ENCODE results near the gene COL1A1. TPM values are rescaled to one million over a fixed set of nuclear protein-coding genes. Genes with fewer than 3 reads are reported as not detected.
A peak's percentile ranks its signal among the peaks of the same experiment; 100 is the strongest.

Gene COL1A1
- total and polyA plus RNA-seq, 2 of the 13 experiments (the other 11 are each of a cell fraction or from before 2014, with no cell fraction given), result 0.05 TPM; not detected in 1

- TF ChIP-seq ZNF580 (CRISPR knock-in tag; IDR thresholded peaks at IDR 0.05; ENCODE audit: borderline replicate concordance, low read depth) (no peak), RNF2 (conservative IDR thresholded peaks at IDR 0.05; ENCODE audit: low read depth) (no peak), ZBTB33 (CRISPR knock-in tag; IDR thresholded peaks at IDR 0.05) (no peak), TOPORS (CRISPR knock-in tag; IDR thresholded peaks at IDR 0.05) (no peak), BRCA1 (CRISPR knock-in tag; IDR thresholded peaks at IDR 0.05) (no peak), POLR2AphosphoS5 (IDR thresholded peaks at IDR 0.05; ENCODE audit: low read depth, low read length) (no peak), MLX (CRISPR knock-in tag; IDR thresholded peaks at IDR 0.05) (no peak), NBN (conservative IDR thresholded peaks at IDR 0.05) (no peak), ZBED4 (CRISPR knock-in tag; IDR thresholded peaks at IDR 0.05; ENCODE audit: borderline replicate concordance) (no peak), ZNF784 (CRISPR knock-in tag; IDR thresholded peaks at IDR 0.05; ENCODE audit: borderline replicate concordance) (0 out of 2 replicates have a peak, but pooled peaks have one; percentile 1), ZNF12 (CRISPR knock-in tag; IDR thresholded peaks at IDR 0.05) (no peak), NFE2L1 (CRISPR knock-in tag; IDR thresholded peaks at IDR 0.05; ENCODE audit: borderline replicate concordance) (no peak), CREM (IDR thresholded peaks at IDR 0.05) (no peak), CREM (CRISPR knock-in tag; IDR thresholded peaks at IDR 0.05) (no peak), ZNF468 (CRISPR knock-in tag; IDR thresholded peaks at IDR 0.05) (no peak), MAFF (IDR thresholded peaks at IDR 0.05; ENCODE audit: low read depth, low read length) (no peak), KDM2A (CRISPR knock-in tag; IDR thresholded peaks at IDR 0.05; ENCODE audit: borderline replicate concordance, low read depth) (peak; percentile 0), TSC22D2 (CRISPR knock-in tag; IDR thresholded peaks at IDR 0.05; ENCODE audit: borderline replicate concordance) (no peak; the same call in 1 of the 2 replicates), ZNF550 (CRISPR knock-in tag; IDR thresholded peaks at IDR 0.05; ENCODE audit: borderline replicate concordance) (no peak), CENPX (CRISPR knock-in tag; IDR thresholded peaks at IDR 0.05) (no peak), SRY (CRISPR knock-in tag; IDR thresholded peaks at IDR 0.05) (no peak), CHD2 (IDR thresholded peaks at IDR 0.05; ENCODE audit: low read depth, low read length) (no peak), ZNF629 (CRISPR knock-in tag; conservative IDR thresholded peaks at IDR 0.05) (no peak)
These were observed 53.0 kb downstream of the COL1A1 start (continued) for GRCh38 chr17:50148226-50149090.
